Measurements from ENCODE around the gene CHRNA4. TPM values are rescaled to one million over a fixed set of nuclear protein-coding genes. Genes with fewer than 3 reads are reported as not detected.

Gene CHRNA4
- polyA plus RNA-seq, 1 of the 3 experiments (the other 2 are of a cell fraction): not detected

DNA sequence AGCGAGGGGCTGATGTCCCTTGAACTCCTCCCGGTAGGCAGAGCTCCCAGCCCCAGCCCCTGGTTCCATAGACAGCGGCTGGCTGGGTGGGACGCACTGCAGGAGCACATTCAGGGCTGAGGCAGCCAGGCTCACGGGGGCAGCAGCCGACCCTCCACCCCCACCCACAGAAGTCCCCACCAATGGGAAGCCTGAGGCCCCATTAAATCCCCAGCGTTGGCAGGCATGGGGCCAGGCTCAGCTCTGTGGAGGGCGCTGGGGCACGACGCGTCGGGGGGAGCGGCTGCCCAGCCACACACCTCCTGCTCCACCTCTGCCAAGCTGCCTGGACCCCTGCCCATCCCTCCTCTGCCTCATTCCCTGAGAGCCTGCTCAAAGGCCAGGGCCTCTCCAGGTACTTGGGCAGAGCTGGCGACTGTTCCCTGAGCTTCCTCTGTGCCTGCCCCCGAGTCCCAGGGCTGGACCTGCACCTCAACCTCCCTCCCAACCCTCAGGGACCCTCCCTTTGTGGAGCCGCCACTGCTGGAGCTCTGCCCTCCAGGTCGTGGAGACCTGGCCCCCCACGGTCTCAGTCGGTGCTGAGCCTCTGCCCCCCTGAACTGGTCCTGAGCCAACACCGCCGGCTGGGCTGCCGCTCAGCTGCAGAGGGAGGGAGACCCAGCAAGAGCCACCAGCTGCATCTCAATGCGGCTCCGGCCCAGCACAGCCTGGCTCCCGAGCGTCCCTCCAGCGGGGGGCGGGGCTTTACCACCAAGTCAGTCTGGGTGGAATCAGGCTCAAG lies 9.1 kb downstream of the CHRNA4 start:
- no peaks in the 10 kb centered on the region for H4K20me1 ChIP-seq (ENCODE audit: insufficient read depth)
- H3K9ac ChIP-seq: no peak overlapping the region
- no peaks in the 10 kb centered on the region for H3K27me3 ChIP-seq (ENCODE audit: insufficient read depth)
- H2AFZ ChIP-seq (ENCODE audit: low read depth): no peak overlapping the region
- no peak overlapping the region for H3K27ac ChIP-seq (ENCODE audit: low read depth in 2 of 2, low read length in 1 of 2)
- CTCF ChIA-PET: interaction anchor here (0.8 to 2.9 kb wide), 4 partner anchors 18 to 42 kb away, joined by 3 to 15 read pairs (median 4); no protein-coding TSS in a partner anchor
- no peaks in the 10 kb centered on the region; a peak in 1 of 4 replicates for H3K4me1 ChIP-seq (ENCODE audit: control insufficient read depth in 1 of 2, insufficient read depth in 2 of 2, low read depth in 1 of 2, low read length in 1 of 2)
- H3K9me3 ChIP-seq: no peaks in the 10 kb centered on the region
- no peak for TF ChIP-seq TEAD4 (IDR thresholded peaks at IDR 0.05; ENCODE audit: borderline replicate concordance, insufficient read depth)
- TF ChIP-seq JUND (IDR thresholded peaks at IDR 0.05): no peak
- no peak for TF ChIP-seq CHD2 (IDR thresholded peaks at IDR 0.05; ENCODE audit: low read length, partially characterized antibody)
- TF ChIP-seq ELF1 (IDR thresholded peaks at IDR 0.05): no peak
- no peak for TF ChIP-seq GATA2 (CRISPR knock-in tag; IDR thresholded peaks at IDR 0.05)
- TF ChIP-seq, protein P1, sequence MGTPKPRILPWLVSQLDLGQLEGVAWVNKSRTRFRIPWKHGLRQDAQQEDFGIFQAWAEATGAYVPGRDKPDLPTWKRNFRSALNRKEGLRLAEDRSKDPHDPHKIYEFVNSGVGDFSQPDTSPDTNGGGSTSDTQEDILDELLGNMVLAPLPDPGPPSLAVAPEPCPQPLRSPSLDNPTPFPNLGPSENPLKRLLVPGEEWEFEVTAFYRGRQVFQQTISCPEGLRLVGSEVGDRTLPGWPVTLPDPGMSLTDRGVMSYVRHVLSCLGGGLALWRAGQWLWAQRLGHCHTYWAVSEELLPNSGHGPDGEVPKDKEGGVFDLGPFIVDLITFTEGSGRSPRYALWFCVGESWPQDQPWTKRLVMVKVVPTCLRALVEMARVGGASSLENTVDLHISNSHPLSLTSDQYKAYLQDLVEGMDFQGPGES (IDR thresholded peaks at IDR 0.05; ENCODE audit: low read depth, low read length): no peak
- no peak for TF ChIP-seq TCF12 (IDR thresholded peaks at IDR 0.05)
- TF ChIP-seq, protein P2, sequence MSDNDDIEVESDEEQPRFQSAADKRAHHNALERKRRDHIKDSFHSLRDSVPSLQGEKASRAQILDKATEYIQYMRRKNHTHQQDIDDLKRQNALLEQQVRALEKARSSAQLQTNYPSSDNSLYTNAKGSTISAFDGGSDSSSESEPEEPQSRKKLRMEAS (IDR thresholded peaks at IDR 0.05; ENCODE audit: low read depth): no peak
- TF ChIP-seq REST (IDR thresholded peaks at IDR 0.05; ENCODE audit: low read depth, low read length): no peak
- no peak for TF ChIP-seq NRF1 (IDR thresholded peaks at IDR 0.05; ENCODE audit: low read depth, low read length)
- no peak for TF ChIP-seq USF1 (IDR thresholded peaks at IDR 0.05; ENCODE audit: borderline replicate concordance, low read depth)
- TF ChIP-seq TAF1 (IDR thresholded peaks at IDR 0.05; ENCODE audit: borderline replicate concordance, low read depth, low read length): no peak
- TF ChIP-seq EZH2phosphoT487 (IDR thresholded peaks at IDR 0.05; ENCODE audit: borderline replicate concordance, low read depth): no peak
- no peak for TF ChIP-seq SMC3 (IDR thresholded peaks at IDR 0.05; ENCODE audit: low read depth, low read length)
- no peak for TF ChIP-seq GABPA (IDR thresholded peaks at IDR 0.05; ENCODE audit: low read depth)
- TF ChIP-seq SIN3A (IDR thresholded peaks at IDR 0.05; ENCODE audit: borderline replicate concordance, low read depth, low read length): no peak
- no peak overlapping the region for H3K4me2 ChIP-seq
- POLR2A ChIA-PET: no interaction called here
- H3F3A ChIP-seq (replicated peaks; ENCODE audit: insufficient read depth): no peaks in the 10 kb centered on the region
- no peaks in the 10 kb centered on the region for H3K9me2 ChIP-seq
- whole genome bisulfite sequencing (ENCODE audit: low lambda C conversion rate): 27% methylated on average over 9 of the region's 28 CpGs
- H3K36me3 ChIP-seq (replicated peaks in 1 of 2; ENCODE audit: control insufficient read depth in 1 of 2, insufficient read depth in 2 of 2, low read length in 1 of 2): no peaks in the 10 kb centered on the region
- no peak overlapping the region for H3K4me3 ChIP-seq (ENCODE audit: low read depth in 2 of 2, low read length in 1 of 2)
- H3K79me2 ChIP-seq (ENCODE audit: insufficient read depth): no peaks in the 10 kb centered on the region
- DNase-seq: peak; percentile 66

Measured in SK-N-SH (cell line).